ENCODE data around the gene USP3.

Gene USP3

GRCh38 chr15:63497642-63498467 lies 6.5 kb upstream of the USP3 start:
- no peak for DNase-seq (ENCODE audit: low read depth)

GRCh38 chr15:63499175-63499549 lies 5.2 kb upstream of the USP3 start:
- DNase-seq (ENCODE audit: low read depth): no peak

- no peak for DNase-seq (ENCODE audit: low read depth)
These were observed 4.8 kb upstream of the USP3 start for GRCh38 chr15:63499611-63500010.

DNA sequence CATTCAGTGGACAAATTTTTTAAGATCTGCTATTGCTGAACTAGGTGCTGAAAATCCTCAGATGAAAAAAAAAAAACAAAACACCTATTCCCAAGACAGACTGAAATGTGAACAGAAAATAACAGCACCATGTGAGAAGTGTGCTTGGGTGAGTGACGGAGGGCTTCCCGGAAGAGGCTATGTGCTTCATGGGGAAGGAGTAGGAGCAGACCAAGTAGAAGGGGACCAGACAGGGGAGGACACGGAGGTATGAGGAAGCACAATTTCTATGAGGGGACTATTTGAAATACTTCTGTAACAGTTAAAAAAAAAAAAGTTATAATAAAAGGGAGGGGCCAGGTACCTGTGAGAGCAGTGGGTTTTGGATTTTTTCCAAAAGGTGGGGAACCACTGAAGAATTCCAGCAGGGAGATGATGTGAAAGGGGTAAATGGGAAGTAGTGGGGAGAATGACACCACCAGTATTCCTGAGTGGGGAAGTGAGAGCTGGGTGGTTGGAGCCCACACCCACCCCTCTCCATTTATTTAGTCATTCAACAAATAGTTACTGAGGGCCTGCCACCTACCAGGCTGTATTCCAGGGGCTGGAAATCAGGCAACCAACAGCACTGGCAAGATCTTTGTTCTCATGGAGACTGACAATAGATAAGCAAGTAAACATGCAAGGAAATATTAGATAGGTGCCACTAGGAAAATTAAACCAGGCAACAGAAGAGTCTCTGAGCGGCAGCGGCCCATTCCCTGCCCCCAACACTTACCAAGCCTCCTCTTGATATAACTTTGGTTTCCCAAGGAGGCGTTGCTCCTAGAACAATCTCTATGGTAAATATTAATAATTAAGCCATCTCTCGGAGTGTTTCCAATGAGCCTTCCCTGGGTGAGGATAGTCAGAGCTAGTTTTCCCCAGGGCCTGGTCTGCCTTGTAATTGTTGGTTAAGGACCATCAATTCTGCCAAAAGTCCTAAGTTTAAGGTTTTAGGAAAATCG lies 3.8 kb upstream of the USP3 start:
- DNase-seq (ENCODE audit: low read depth): no peak

DNA sequence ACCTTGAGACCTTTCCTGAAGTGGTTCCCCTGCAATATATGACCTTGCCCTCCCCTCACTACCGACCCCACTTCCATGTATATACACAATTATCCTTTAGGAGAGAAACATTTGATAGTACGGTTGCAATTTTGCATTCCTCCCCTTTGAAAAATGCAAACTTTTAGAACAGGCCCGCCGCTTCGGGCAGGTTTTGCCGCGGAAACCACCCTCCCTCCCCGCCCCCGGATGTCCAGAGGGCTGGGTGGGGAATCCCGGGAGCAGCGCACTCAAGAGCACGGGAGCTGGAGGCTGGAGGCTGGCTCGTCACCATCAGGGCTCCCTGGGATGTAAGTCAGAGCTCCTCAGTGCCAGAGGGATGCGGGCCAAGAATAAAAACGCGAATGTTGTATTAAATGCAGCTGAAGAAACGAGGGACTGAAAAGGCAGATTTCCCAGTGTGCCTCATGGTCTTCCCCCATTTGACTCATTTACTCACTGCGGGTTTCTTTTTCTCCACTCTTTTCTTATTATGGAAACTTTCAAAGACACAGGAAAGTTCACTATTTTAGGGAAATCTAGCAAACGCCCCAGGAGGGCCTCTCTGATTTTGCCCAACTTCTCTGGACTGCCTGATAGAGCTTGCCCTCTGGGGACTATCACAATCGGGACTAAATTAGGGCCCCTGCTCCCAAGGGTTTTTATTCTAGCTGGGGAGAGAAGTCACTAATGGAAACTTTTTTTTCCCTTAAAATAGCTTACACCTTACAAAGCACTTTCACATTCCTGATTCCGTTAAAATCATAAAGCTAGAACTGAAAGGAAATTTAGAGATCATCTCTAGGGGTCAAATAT lies 2.9 kb upstream of the USP3 start:
- DNase-seq (ENCODE audit: low read depth): no peak

GRCh38 chr15:63502137-63502766 lies 2.1 kb upstream of the USP3 start:
- DNase-seq (ENCODE audit: low read depth): no peak

- DNase-seq (ENCODE audit: low read depth): peak; percentile 83
These were observed 1.3 kb upstream of the USP3 start for GRCh38 chr15:63502843-63503738.

DNA sequence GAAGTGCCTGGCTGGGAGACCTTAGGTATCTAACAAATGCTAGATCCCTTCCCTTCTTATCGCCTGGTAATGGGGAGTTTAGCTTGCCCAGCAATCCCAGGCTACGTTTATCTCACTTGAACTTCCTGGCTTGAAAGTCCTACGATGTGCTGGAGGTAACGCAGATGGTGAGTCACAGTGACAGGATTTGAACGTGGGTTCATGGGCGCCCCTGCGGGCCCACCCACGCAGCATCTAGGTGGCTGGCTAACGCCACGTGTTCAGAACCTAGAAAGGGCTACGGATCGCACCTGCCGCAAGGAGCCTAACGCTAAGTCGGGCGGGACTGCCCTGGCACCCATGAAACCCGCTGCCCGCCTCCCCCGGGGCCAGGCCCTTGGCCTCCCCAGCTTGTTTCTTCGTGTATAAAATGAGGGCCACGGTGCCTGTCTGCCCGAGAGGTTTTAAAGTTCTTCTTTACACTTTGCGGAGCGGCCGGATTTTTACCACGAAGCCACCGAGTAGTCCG lies 600 bp upstream of the USP3 start:
- peak; percentile 81 for DNase-seq (ENCODE audit: low read depth)

DNA sequence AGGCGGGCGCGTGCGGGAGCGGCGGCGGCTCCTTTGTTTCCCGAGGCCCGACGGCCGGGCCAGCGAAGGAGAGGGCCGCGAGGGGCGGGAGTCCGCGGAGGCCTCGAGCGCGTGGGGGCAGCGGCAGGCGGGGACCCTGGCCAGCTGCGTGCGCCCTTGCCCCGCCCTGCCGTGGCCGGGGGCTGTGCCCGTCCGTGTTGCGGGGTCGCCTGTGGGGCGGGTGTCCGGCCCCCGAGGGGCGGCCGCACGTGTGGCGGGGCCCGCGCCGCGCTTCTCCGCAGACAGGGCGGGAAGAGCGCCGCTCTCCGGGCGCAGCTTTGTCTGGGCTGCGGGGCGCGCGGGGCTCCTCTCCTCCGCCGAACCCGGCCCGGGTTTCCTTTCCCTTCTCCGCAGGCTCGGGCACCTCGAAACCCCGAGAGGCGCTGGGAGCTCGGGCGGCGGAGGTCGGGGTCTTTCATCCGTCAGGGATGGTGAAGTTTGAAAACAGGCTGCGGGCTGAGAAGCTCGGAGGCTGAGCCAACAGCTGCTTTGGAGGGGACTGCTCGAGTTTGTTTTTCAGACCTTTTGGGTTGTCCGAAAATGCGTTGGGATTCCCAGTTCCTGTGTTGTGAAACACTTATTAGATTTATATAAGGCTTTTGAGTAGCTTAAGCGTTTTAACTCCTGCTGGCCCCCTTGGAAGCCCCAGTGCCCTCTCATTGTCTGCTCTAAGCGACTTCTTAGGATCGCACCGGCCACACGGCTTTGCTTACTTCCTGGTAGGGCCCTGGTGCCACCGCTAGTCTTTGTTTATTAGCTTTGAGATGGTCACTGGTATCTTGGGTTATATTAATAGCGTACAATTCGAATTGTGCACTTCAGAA lies 817 bp downstream of the USP3 start:
- DNase-seq (ENCODE audit: low read depth): no peak

GRCh38 chr15:63505842-63506222 lies 1.4 kb downstream of the USP3 start:
- no peak for DNase-seq (ENCODE audit: low read depth)

DNA sequence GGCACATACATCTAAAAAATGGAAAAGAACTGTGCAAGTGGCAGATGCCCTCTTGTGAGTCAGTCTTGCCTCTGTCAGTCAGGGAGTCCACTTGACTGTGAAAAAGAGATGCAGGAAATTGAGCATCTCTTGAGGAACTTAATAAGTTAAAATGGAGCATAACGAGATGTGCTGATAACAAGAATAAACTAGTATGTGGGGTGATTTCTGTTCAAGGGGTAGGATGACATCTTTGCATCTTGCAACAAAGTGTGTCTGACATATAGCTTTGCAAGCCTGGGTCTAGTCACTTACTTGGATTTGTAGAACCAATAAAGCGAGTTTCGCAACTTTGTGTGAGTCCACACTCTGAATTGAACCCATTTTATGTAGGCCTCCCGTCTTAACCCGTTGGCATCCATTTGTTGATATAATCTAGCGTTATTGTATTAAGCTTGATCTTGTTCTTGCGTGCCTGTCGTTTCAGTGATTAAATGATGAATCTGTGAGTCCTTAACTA lies 2.2 kb downstream of the USP3 start:
- DNase-seq (ENCODE audit: low read depth): no peak

- DNase-seq (ENCODE audit: low read depth): no peak
These were observed 3.8 kb downstream of the USP3 start for GRCh38 chr15:63507878-63508818.

DNA sequence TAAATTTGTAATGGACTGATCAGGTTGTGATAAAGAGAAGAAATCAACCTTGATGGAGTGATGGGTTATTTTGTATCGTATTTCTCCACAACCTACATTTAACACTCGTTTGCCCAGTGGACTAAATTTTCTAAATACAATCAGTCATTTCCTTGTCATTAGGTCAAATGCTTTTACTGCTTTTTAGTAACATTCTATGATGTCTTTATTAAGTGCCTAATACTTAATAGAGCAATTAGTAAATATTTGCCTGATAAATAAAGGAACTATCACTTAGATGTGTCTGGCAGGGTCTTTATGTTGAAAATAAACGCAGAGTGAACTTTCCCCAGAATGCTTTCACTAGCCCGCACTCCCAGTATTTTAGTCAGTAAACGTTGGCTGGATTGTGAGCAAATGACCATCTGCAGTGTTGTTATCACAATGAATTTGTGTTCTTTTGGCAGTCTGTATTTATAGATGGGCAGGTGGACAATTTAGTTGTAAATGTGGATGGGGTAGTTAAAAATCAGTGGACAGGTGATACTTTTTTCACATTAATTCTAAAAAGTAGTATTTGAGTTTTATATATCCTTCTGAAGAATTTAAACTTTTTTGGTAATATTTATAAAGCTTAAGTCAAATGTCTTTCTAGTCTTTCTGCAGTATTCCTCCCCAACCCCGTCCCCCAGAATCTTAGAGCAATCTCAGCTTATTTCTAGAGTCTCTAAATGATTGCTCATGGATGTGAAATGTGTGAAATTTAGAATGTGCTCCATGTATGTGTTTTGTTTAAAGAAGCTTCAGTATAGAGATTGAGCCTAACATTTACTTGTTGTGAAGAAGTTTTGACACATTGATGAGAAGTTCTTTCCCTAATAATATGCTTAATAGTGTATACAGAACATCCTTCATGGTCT lies 4.9 kb downstream of the USP3 start:
- no peak for DNase-seq (ENCODE audit: low read depth)

DNA sequence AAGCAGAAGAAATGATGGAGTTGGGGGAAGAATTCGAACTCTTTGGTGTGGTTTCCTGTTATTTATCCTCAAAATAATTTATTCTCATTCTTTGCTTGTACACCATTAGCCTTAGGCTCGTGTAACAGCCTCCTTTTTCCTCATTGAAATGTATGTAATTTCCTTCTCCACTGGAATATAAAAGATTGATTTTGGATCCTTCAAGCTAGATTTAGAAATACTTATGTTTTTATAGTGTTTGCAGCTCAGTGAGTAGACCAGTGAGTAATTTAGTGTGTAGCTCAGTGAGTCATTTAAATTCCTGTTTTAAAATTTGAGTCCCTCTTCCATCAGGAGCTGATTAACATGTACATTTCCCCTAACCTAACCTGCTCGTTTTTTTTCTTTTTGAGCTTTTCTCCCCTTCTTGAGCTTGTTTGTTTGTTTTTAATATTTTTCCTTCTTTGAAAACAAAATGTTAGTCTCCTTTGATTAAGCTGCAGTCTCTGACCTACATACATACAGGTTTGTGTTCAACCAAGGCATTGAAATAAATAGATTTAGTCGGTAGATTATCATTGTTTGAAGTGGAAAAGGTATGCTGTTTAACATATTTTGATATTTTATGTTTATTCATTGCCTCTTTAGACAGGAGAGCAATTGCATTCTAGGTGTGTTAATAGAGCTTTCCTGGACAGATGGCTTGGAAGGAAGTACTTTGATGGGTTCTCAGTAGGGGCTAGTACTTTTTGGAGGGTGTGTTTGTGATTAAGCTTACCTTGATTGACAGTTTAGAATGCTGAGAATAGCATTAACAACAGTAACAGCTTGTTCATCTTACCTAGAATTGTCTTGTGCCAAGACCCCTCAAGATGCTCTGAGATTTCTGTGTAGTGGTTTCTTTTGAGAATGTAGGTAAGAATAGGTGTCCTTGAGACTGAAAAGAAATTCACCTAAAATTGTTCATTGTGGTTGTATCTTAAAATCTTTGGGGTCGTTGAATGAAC lies 5.9 kb downstream of the USP3 start:
- DNase-seq (ENCODE audit: low read depth): no peak

DNA sequence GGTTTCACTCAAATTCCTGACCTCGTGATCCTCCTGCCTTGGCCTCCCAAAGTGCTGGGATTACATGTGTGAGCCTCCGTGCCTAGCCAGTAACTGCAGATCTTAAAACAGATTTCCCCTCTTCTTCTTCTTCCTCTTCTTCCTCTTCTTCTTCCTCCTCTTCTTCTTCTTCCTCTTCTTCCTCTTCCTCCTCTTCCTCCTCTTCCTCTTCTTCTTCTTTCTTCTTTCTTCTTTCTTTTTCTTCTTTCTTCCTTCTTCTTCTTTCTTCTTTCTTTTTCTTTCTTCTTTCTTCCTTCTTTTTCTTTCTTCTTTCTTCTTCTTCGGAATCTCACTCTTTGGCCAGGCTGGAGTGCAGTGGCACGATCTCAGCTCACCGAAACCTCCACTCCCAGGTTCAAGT lies 7.8 kb downstream of the USP3 start:
- DNase-seq (ENCODE audit: low read depth): no peak

DNA sequence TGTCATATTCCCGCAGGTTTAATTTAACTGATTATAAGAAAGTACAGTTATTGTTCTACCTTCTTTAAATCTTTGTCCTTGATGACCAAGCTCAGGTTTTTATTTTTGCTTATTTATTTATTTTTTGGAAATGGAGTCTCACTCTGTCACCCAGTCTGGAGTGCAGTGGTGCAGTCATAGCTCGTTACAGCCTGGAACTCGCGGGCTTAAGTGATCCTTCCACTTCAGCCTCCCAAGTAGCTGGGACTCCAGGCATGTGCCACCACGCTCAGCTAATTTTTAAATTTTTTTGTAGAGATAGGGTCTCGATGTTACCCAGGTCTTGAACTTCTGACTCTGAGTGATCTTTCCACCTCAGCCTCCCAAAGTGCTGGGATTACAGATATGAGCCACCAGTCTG lies 8.9 kb downstream of the USP3 start:
- no peak for DNase-seq (ENCODE audit: low read depth)

Data from HS-27A (cell line).